Loucy (cell line): Measurements from ENCODE around the gene PFKFB4.

Experiments used
- H2AFZ ChIP-seq: fragments of 200-600 bp; sonication (generic); 2 replicates; pipeline ENCODE4 v1.6.0; 2016; ENCODE audit warnings: antibody characterized with exemption, mild to moderate bottlenecking, low read length, moderate library complexity
- H3F3A ChIP-seq: fragments of 200-600 bp; 2 replicates; pipeline ENCODE4 v1.6.0; 2016; ENCODE audit warnings: antibody characterized with exemption, low read depth, mild to moderate bottlenecking
- H3K27me3 ChIP-seq: fragments of 200-600 bp; sonication (generic); 2 replicates; pipeline ENCODE4 v1.6.1; 2014; ENCODE audit warnings: low read length, mild to moderate bottlenecking; ENCODE audit not compliant: insufficient read depth, poor library complexity, severe bottlenecking
- H3K36me3 ChIP-seq: fragments of 200-600 bp; sonication (generic); 2 replicates; pipeline ENCODE4 v1.6.1; 2016; ENCODE audit warnings: low read length; ENCODE audit not compliant: insufficient read depth
- H3K4me1 ChIP-seq: fragments of 200-600 bp; sonication (generic); 2 replicates; pipeline ENCODE4 v1.5.1; 2014; ENCODE audit warnings: low read length, mild to moderate bottlenecking; ENCODE audit not compliant: insufficient read depth, poor library complexity, severe bottlenecking
- H3K4me2 ChIP-seq: fragments of 200-600 bp; sonication (generic); 2 replicates; pipeline ENCODE4 v1.6.0; 2014; ENCODE audit warnings: antibody characterized with exemption, low read length, low read depth, mild to moderate bottlenecking; ENCODE audit not compliant: poor library complexity, severe bottlenecking
- H3K4me3 ChIP-seq: fragments of 200-600 bp; sonication (generic); 2 replicates; pipeline ENCODE4 v1.5.1; 2014; ENCODE audit warnings: low read length, mild to moderate bottlenecking, mixed read lengths; ENCODE audit not compliant: poor library complexity, severe bottlenecking
- H3K79me2 ChIP-seq: fragments of 200-600 bp; sonication (generic); 2 replicates; pipeline ENCODE4 v1.6.1; 2014; ENCODE audit warnings: low read length; ENCODE audit not compliant: insufficient read depth
- H3K9ac ChIP-seq: fragments of 200-600 bp; sonication (generic); 2 replicates; pipeline ENCODE4 v1.6.0; 2014; ENCODE audit warnings: mild to moderate bottlenecking, low read depth, low read length, moderate library complexity; ENCODE audit not compliant: poor library complexity, severe bottlenecking
- H3K9me2 ChIP-seq: fragments of 200-600 bp; sonication (generic); replicated peaks from 2 replicates; pipeline ENCODE4 v1.6.1; 2016; ENCODE audit warnings: low read depth, low read length, mixed read lengths
- H3K9me3 ChIP-seq: fragments of 200-600 bp; sonication (generic); 2 replicates; pipeline ENCODE4 v1.6.1; 2014; ENCODE audit warnings: mild to moderate bottlenecking, antibody characterized with exemption, low read length, low read depth; ENCODE audit not compliant: insufficient read depth
- H4K20me1 ChIP-seq: fragments of 200-600 bp; sonication (generic); 2 replicates; pipeline ENCODE4 v1.6.0; 2014; ENCODE audit warnings: antibody characterized with exemption, low read length, mild to moderate bottlenecking; ENCODE audit not compliant: insufficient read depth, poor library complexity, severe bottlenecking
- CTCF ChIP-seq: fragments of 200-600 bp; sonication (generic); conservative IDR thresholded peaks from 2 replicates; pipeline ENCODE4 v1.5.1; 2014; ENCODE audit warnings: mild to moderate bottlenecking, antibody characterized with exemption, low read length
- EZH2phosphoT487 ChIP-seq: fragments of 200-600 bp; IDR thresholded peaks from 2 replicates; pipeline ENCODE4 v1.6.1; 2018; ENCODE audit warnings: antibody characterized with exemption, mild to moderate bottlenecking, moderate library complexity, borderline replicate concordance

PFKFB4 gene

GRCh38 chr3:48556796-48557626 is at the start of gene PFKFB4:
Gene PFKFB4 (minus strand): TSS chr3:48556803. CDS start chr3:48556777, 26 bp downstream.
- H3K4me2 ChIP-seq: peak within 1 kb of the TSS; percentile 89
- no peaks in the 10 kb centered on the region for H3F3A ChIP-seq
- no peaks in the 10 kb centered on the region; the same call in 1 of the 2 replicates for H3K36me3 ChIP-seq
- peaks cover 67% of the 10 kb centered on the region for H3K4me1 ChIP-seq
- H3K9me3 ChIP-seq: no peaks in the 10 kb centered on the region
- peak within 1 kb of the TSS; percentile 83 for H3K4me3 ChIP-seq
- H3K27me3 ChIP-seq: no peaks in the 10 kb centered on the region
- H3K9ac ChIP-seq: peak within 1 kb of the TSS; percentile 71
- H2AFZ ChIP-seq: peak within 1 kb of the TSS; percentile 84
- H4K20me1 ChIP-seq: peaks cover 28% of the 10 kb centered on the region
- peaks cover 46% of the 10 kb centered on the region for H3K79me2 ChIP-seq
- TF ChIP-seq EZH2phosphoT487 (no peak), CTCF (0 out of 2 replicates have a peak, but pooled peaks have one; percentile 9)
- no peaks in the 10 kb centered on the region for H3K9me2 ChIP-seq

GRCh38 chr3:48601622-48601994 is 45.0 kb upstream of the PFKFB4 start:
- Histone ChIP-seq H3K36me3 (peaks cover 80% of the 10 kb centered on the region; the same call in 1 of the 2 replicates), H3K4me2 (no peak overlapping the region), H3K79me2 (peaks cover 11% of the 10 kb centered on the region; the same call in 1 of the 2 replicates), H3K27me3 (no peaks in the 10 kb centered on the region), H3K9me2 (no peaks in the 10 kb centered on the region), H3F3A (no peaks in the 10 kb centered on the region), H3K9me3 (no peaks in the 10 kb centered on the region), H3K4me3 (no peak overlapping the region), H4K20me1 (no peaks in the 10 kb centered on the region), H3K4me1 (peaks cover 6% of the 10 kb centered on the region), H3K9ac (no peak overlapping the region), H2AFZ (no peak overlapping the region)
- TF ChIP-seq CTCF (no peak), EZH2phosphoT487 (no peak)

GRCh38 chr3:48600711-48601621 is 44.4 kb upstream of the PFKFB4 start:
- TF ChIP-seq CTCF: no peak
- no peak for TF ChIP-seq EZH2phosphoT487
- H3K79me2 ChIP-seq: peaks cover 8% of the 10 kb centered on the region; the same call in 1 of the 2 replicates
- no peaks in the 10 kb centered on the region for H3K9me3 ChIP-seq
- no peaks in the 10 kb centered on the region for H3K27me3 ChIP-seq
- no peak overlapping the region for H2AFZ ChIP-seq
- H3K36me3 ChIP-seq: peaks cover 77% of the 10 kb centered on the region; the same call in 1 of the 2 replicates
- H3K4me2 ChIP-seq: no peak overlapping the region
- H3K4me1 ChIP-seq: peaks cover 2% of the 10 kb centered on the region
- H3K9ac ChIP-seq: no peak overlapping the region
- H3F3A ChIP-seq: no peaks in the 10 kb centered on the region
- H3K9me2 ChIP-seq: no peaks in the 10 kb centered on the region
- H4K20me1 ChIP-seq: no peaks in the 10 kb centered on the region
- no peak overlapping the region for H3K4me3 ChIP-seq
